AG08396 (cell line): ENCODE measurements around the gene RFT1.
"Not testable (repeated sequence)": the region's sequence is repeated elsewhere in the genome, so short reads cannot be mapped to it uniquely, and the experiment has no call there.

Experiments
- DNase-seq: peaks from one replicate; pipeline ENCODE4 v3.0.0; 2012; ENCODE audit warnings: low spot score, mixed read lengths

The RFT1 gene

GRCh38 chr3:53067567-53067966 lies 62.7 kb downstream of the RFT1 start:
- DNase-seq = no peak

GRCh38 chr3:53065841-53066480 lies 64.3 kb downstream of the RFT1 start:
- no peak for DNase-seq

- DNase-seq = no peak
These were observed 67.3 kb downstream of the RFT1 start for GRCh38 chr3:53062905-53063304.

- no peak for DNase-seq
These were observed 73.8 kb downstream of the RFT1 start for GRCh38 chr3:53056442-53056841.

GRCh38 chr3:53054233-53054632 lies 76.0 kb downstream of the RFT1 start:
- not testable (repeated sequence) for DNase-seq

- no peak for DNase-seq
These were observed 78.3 kb downstream of the RFT1 start for GRCh38 chr3:53051929-53052328.

- DNase-seq = no peak
These were observed 80.2 kb downstream of the RFT1 start for GRCh38 chr3:53049987-53050386.

- no peak for DNase-seq
These were observed 83.8 kb downstream of the RFT1 start for GRCh38 chr3:53046171-53047170.

- DNase-seq = peak; percentile 96
These were observed 84.6 kb downstream of the RFT1 start, which contains the start of gene SFMBT1 for GRCh38 chr3:53045518-53046170. SFMBT1 (minus strand) TSS chr3:53046073; CDS start chr3:52969128, 76,945 bp downstream.

GRCh38 chr3:53044711-53045517 lies 85.3 kb downstream of the RFT1 start:
- peak; percentile 93 for DNase-seq

GRCh38 chr3:53044371-53044710 lies 85.9 kb downstream of the RFT1 start:
- DNase-seq = no peak

GRCh38 chr3:53043738-53044137 lies 86.5 kb downstream of the RFT1 start:
- DNase-seq = no peak

- DNase-seq = no peak
These were observed 87.6 kb downstream of the RFT1 start for GRCh38 chr3:53042651-53043050.

GRCh38 chr3:53040351-53040820 lies 89.8 kb downstream of the RFT1 start:
- no peak for DNase-seq

GRCh38 chr3:53039376-53039752 lies 90.9 kb downstream of the RFT1 start:
- DNase-seq = no peak

GRCh38 chr3:53038679-53039375 lies 91.4 kb downstream of the RFT1 start:
- no peak for DNase-seq
